Liver (tissue), 9 donors: Measurements from ENCODE around the gene FCRL6. TPM values are rescaled to one million over a fixed set of nuclear protein-coding genes. Genes with fewer than 3 reads are reported as not detected.
A peak's percentile ranks its signal among the peaks of the same experiment; 100 is the strongest.

Experiments used
- DNase-seq: peaks from one replicate; pipeline ENCODE4 v3.0.0-alpha.2; 2017; ENCODE audit warnings: low spot score
- H3K27ac ChIP-seq, 2 donors: one replicate each; pipeline ENCODE4 v1.7.0; 2013; ENCODE audit warnings: inconsistent platforms in 2 of 2, low read length in 2 of 2, control low read depth in 1 of 2, low read depth in 1 of 2, mild to moderate bottlenecking in 1 of 2
- H3K27me3 ChIP-seq, 4 donors: one replicate each; pipeline versions ENCODE4 v1.6.1 to v1.7.0; 2013; ENCODE audit warnings: low read length in 3 of 4, inconsistent platforms in 1 of 4, mild to moderate bottlenecking in 1 of 4, moderate library complexity in 1 of 4; ENCODE audit not compliant: control insufficient read depth in 4 of 4, insufficient read depth in 4 of 4
- H3K36me3 ChIP-seq, 4 donors: one replicate each; pipeline versions ENCODE4 v1.6.1 to v1.7.0; 2013; ENCODE audit warnings: low read length in 3 of 4, mild to moderate bottlenecking in 3 of 4, low read depth in 1 of 4, moderate library complexity in 1 of 4; ENCODE audit not compliant: control insufficient read depth in 4 of 4, insufficient read depth in 3 of 4
- H3K4me1 ChIP-seq, 4 donors: one replicate each; pipeline versions ENCODE4 v1.6.1 to v1.7.0; 2013; ENCODE audit warnings: low read length in 3 of 4, mild to moderate bottlenecking in 3 of 4, moderate library complexity in 1 of 4; ENCODE audit not compliant: control insufficient read depth in 4 of 4, insufficient read depth in 4 of 4
- H3K4me3 ChIP-seq, 3 donors: one replicate each; pipeline versions ENCODE4 v1.6.1 to v1.7.0; 2013; ENCODE audit warnings: low read length in 3 of 3, control low read depth in 1 of 3, low read depth in 1 of 3, mild to moderate bottlenecking in 1 of 3
- H3K9ac ChIP-seq, 2 donors: one replicate each; pipeline ENCODE4 v1.7.0; 2013; ENCODE audit warnings: low read length in 2 of 2, mild to moderate bottlenecking in 2 of 2, moderate library complexity in 2 of 2, control low read depth in 1 of 2, low read depth in 1 of 2
- H3K9me3 ChIP-seq, 4 donors: one replicate each; pipeline versions ENCODE4 v1.6.1 to v1.7.0; 2013; ENCODE audit warnings: low read length in 3 of 4; ENCODE audit not compliant: control insufficient read depth in 4 of 4
- EGR1 ChIP-seq, 2 donors: IDR thresholded peaks; 2 replicates each; pipeline ENCODE4 v1.6.1; 2016 to 2018; ENCODE audit warnings: antibody characterized with exemption in 2 of 2, low read depth in 2 of 2
- FOXA2 ChIP-seq: IDR thresholded peaks from 2 replicates; pipeline ENCODE4 v1.6.1; 2016; ENCODE audit warnings: antibody characterized with exemption
- GABPA ChIP-seq, 2 donors: IDR thresholded peaks in 1 of 2; conservative IDR thresholded peaks in 1 of 2; 2 replicates each; pipeline ENCODE4 v1.6.1; 2016; ENCODE audit warnings: antibody characterized with exemption in 2 of 2, mild to moderate bottlenecking in 1 of 2, moderate library complexity in 1 of 2
- HNF4G ChIP-seq: IDR thresholded peaks from 2 replicates; pipeline ENCODE4 v1.6.1; 2016; ENCODE audit warnings: antibody characterized with exemption
- JUND ChIP-seq, 2 donors: IDR thresholded peaks; 2 replicates each; pipeline ENCODE4 v1.6.1; 2016; ENCODE audit warnings: antibody characterized with exemption in 2 of 2
- NR2F2 ChIP-seq: IDR thresholded peaks from 2 replicates; pipeline ENCODE4 v1.6.1; 2016; ENCODE audit warnings: antibody characterized with exemption
- RXRA ChIP-seq, 2 donors: IDR thresholded peaks; 2 replicates each; pipeline ENCODE4 v1.6.1; 2017 to 2018; ENCODE audit warnings: antibody characterized with exemption in 2 of 2, mild to moderate bottlenecking in 1 of 2
- WGBS: extraction: QIAGEN DNeasy Blood & Tissue Kit; methylation state at CpG from one replicate; pipeline ENCODE4 v1.1.7; 2013; 5-methylcytosine and 5-hydroxymethylcytosine counted together
- polyA plus RNA-seq, 2 donors: library from polyadenylated mRNA; stranded (reverse) in 1 of 2; unstranded in 1 of 2; fragments of 200-250 nt in 1 of 2; fragments of >200 nt in 1 of 2; fragmentation: Nextera tagmentation in 1 of 2; extraction: Ambion mirVana in 1 of 2; gene quantifications; one replicate each; pipeline versions ENCODE4 v1.2.1 to v1.2.3, GENCODE V29; 2013 to 2015
- total RNA-seq, 2 donors: library from RNA; depleted of rRNA; stranded (reverse); fragments of >200 nt; gene quantifications; one replicate each; pipeline ENCODE4 v1.2.3, GENCODE V29; 2014
- TF ChIP-seq, protein P1 (sequence below): IDR thresholded peaks from 2 replicates; pipeline ENCODE4 v1.6.1; 2016; ENCODE audit warnings: antibody characterized with exemption, mild to moderate bottlenecking
- TF ChIP-seq, protein P2 (sequence below): fragments of 150-350 bp; IDR thresholded peaks from 2 replicates; pipeline ENCODE4 v1.5.1; 2017; ENCODE audit warnings: improper control_type of control experiment, low read depth, low read length; ENCODE audit not compliant: missing input control
- TF ChIP-seq, protein P3 (sequence below): IDR thresholded peaks from 2 replicates; pipeline ENCODE4 v1.6.1; 2016; ENCODE audit warnings: antibody characterized with exemption
- donor health status: healthy.
- donor health status: healthy.
- donor health status: healthy.
- donor health status: healthy.
- donor health status: healthy.

FCRL6 gene
- total and polyA plus RNA-seq, 4 donors, result 0.09 to 2.7 (median 0.71) TPM

DNA sequence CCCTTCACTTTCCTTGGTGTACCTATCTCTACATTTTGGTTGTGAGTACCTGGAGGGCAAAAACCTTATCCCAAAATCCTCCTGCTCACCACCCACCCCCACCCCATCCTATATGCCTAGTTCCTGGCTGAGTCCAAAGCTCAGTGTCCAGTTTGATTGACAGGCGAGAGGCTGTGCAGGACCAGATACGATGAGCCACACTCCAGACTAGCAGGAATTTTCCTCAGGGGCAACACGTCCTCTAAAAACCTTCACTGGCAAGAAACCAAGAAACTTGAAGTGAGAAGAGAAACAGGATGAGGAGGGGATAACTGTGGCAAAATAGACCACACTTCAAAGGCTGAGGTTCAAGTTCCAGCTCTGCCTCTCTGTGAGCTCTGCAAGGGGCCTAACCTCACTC is 23.4 kb downstream of the FCRL6 start:
- WGBS, result 66% methylated on average over 3 of the region's 3 CpGs
- H3K4me3 ChIP-seq, result no peak overlapping the region
- TF ChIP-seq FOXA2 (no peak), GABPA (IDR thresholded peaks at IDR 0.05 in 1 of 2, conservative IDR thresholded peaks at IDR 0.05 in 1 of 2) (no peak), JUND (IDR thresholded peaks at IDR 0.05) (no peak), EGR1 (IDR thresholded peaks at IDR 0.05; ENCODE audit: low read depth in 2 of 2) (no peak), RXRA (IDR thresholded peaks at IDR 0.05) (no peak), HNF4G (no peak)
- TF ChIP-seq, protein P1, sequence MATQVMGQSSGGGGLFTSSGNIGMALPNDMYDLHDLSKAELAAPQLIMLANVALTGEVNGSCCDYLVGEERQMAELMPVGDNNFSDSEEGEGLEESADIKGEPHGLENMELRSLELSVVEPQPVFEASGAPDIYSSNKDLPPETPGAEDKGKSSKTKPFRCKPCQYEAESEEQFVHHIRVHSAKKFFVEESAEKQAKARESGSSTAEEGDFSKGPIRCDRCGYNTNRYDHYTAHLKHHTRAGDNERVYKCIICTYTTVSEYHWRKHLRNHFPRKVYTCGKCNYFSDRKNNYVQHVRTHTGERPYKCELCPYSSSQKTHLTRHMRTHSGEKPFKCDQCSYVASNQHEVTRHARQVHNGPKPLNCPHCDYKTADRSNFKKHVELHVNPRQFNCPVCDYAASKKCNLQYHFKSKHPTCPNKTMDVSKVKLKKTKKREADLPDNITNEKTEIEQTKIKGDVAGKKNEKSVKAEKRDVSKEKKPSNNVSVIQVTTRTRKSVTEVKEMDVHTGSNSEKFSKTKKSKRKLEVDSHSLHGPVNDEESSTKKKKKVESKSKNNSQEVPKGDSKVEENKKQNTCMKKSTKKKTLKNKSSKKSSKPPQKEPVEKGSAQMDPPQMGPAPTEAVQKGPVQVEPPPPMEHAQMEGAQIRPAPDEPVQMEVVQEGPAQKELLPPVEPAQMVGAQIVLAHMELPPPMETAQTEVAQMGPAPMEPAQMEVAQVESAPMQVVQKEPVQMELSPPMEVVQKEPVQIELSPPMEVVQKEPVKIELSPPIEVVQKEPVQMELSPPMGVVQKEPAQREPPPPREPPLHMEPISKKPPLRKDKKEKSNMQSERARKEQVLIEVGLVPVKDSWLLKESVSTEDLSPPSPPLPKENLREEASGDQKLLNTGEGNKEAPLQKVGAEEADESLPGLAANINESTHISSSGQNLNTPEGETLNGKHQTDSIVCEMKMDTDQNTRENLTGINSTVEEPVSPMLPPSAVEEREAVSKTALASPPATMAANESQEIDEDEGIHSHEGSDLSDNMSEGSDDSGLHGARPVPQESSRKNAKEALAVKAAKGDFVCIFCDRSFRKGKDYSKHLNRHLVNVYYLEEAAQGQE, result no peak
- TF ChIP-seq, protein P2, sequence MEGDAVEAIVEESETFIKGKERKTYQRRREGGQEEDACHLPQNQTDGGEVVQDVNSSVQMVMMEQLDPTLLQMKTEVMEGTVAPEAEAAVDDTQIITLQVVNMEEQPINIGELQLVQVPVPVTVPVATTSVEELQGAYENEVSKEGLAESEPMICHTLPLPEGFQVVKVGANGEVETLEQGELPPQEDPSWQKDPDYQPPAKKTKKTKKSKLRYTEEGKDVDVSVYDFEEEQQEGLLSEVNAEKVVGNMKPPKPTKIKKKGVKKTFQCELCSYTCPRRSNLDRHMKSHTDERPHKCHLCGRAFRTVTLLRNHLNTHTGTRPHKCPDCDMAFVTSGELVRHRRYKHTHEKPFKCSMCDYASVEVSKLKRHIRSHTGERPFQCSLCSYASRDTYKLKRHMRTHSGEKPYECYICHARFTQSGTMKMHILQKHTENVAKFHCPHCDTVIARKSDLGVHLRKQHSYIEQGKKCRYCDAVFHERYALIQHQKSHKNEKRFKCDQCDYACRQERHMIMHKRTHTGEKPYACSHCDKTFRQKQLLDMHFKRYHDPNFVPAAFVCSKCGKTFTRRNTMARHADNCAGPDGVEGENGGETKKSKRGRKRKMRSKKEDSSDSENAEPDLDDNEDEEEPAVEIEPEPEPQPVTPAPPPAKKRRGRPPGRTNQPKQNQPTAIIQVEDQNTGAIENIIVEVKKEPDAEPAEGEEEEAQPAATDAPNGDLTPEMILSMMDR, result no peak
- no peak overlapping the region for H3K9ac ChIP-seq
- no peak overlapping the region for H3K27ac ChIP-seq
- no peak for DNase-seq
- no peaks in the 10 kb centered on the region for H3K4me1 ChIP-seq
- no peaks in the 10 kb centered on the region for H3K9me3 ChIP-seq
- no peaks in the 10 kb centered on the region for H3K27me3 ChIP-seq
- H3K36me3 ChIP-seq, result no peaks in the 10 kb centered on the region

DNA sequence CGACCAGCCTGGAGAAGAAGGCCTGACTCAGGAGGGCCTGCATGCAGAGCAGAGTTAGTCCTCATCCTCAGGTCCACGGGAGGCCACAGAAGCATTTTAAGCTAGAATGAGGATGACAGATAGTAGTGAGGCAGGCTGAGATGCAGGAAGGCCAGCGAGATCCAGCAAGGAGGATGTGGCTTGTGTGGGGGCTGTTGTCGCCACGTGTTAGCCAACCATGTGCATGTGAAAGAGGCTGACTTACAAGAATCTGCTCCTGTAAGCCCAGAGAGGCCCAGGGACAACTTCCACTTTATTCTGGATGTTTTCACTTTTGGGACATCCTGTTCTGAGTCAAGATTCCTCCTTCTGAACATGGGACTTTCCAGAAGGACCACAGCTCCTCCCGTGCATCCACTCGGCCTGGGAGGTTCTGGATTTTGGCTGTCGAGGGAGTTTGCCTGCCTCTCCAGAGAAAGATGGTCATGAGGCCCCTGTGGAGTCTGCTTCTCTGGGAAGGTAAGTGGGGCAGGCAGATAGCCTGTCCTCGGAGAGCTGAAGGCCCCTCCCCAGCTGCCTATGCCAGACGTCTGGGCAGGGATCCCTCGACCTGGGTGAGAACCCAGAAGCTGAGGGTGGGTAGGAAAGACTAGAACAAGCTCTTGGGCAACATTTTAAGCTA is 24.4 kb downstream of the FCRL6 start, which contains the start of gene SLAMF8:
Gene SLAMF8 (plus strand): TSS at position 433 of the 661 bp plus-strand sequence. CDS start 26 bp downstream, at position 459.
- no peak for DNase-seq

GRCh38 chr1:159827102-159827490 is 24.9 kb downstream of the FCRL6 start:
- H3K27me3 ChIP-seq, result no peaks in the 10 kb centered on the region
- no peak overlapping the region for H3K27ac ChIP-seq
- no peak overlapping the region for H3K4me3 ChIP-seq
- no peak overlapping the region for H3K9ac ChIP-seq
- TF ChIP-seq FOXA2 (no peak), NR2F2 (no peak), RXRA (IDR thresholded peaks at IDR 0.05) (no peak)
- no peak for DNase-seq
- no peaks in the 10 kb centered on the region for H3K4me1 ChIP-seq
- no peaks in the 10 kb centered on the region for H3K36me3 ChIP-seq
- WGBS, result 86% methylated on average over 6 of the region's 6 CpGs
- H3K9me3 ChIP-seq, result no peaks in the 10 kb centered on the region

More for the DNA sequence above, 24.4 kb downstream of the FCRL6 start, which contains the start of gene SLAMF8:
- Histone ChIP-seq H3K27ac (no peak within 1 kb of the TSS), H3K36me3 (no peaks in the 10 kb centered on the region), H3K9me3 (no peaks in the 10 kb centered on the region), H3K4me1 (no peaks in the 10 kb centered on the region), H3K9ac (no peak within 1 kb of the TSS), H3K4me3 (no peak within 1 kb of the TSS), H3K27me3 (no peaks in the 10 kb centered on the region)
- TF ChIP-seq FOXA2, result no peak
- TF ChIP-seq, protein P3, sequence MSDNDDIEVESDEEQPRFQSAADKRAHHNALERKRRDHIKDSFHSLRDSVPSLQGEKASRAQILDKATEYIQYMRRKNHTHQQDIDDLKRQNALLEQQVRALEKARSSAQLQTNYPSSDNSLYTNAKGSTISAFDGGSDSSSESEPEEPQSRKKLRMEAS, result peak; percentile 45
- 76% methylated on average over 11 of the region's 11 CpGs for whole genome bisulfite sequencing
